Adrenal gland (tissue), 12 donors: ENCODE results near the gene HOXC9. TPM values are rescaled to one million over a fixed set of nuclear protein-coding genes. Genes with fewer than 3 reads are reported as not detected.
A peak's percentile ranks its signal among the peaks of the same experiment; 100 is the strongest.

Source experiments
- DNase-seq, 7 donors: peaks; one replicate each; pipeline ENCODE4 v3.0.0-alpha.2; 2019 to 2020
- H3K27ac ChIP-seq, 5 donors: fragments of 200-600 bp; sonication (generic) in 4 of 5; 1 replicate in 3 of 5; 2 replicates in 2 of 5; pipeline versions ENCODE4 v1.5.1 to v1.8.0; 2016 to 2020; ENCODE audit warnings: mild to moderate bottlenecking in 1 of 5
- H3K27me3 ChIP-seq: fragments of 200-600 bp; 2 replicates; pipeline ENCODE4 v1.8.0; 2021
- H3K36me3 ChIP-seq, 2 donors: fragments of 200-600 bp; replicated peaks in 1 of 2; 1 replicate in 1 of 2; 2 replicates in 1 of 2; pipeline versions ENCODE4 v1.5.1 to v1.8.0; 2018 to 2022
- H3K4me1 ChIP-seq, 2 donors: fragments of 200-600 bp; replicated peaks in 1 of 2; 1 replicate in 1 of 2; 2 replicates in 1 of 2; pipeline versions ENCODE4 v1.5.1 to v1.8.0; 2018 to 2021
- H3K4me3 ChIP-seq, 4 donors: fragments of 200-600 bp; sonication (generic) in 3 of 4; one replicate each; pipeline ENCODE4 v1.5.1; 2016 to 2018
- H3K9me3 ChIP-seq, 3 donors: fragments of 200-600 bp; sonication (generic) in 1 of 3; replicated peaks in 1 of 3; 1 replicate in 2 of 3; 2 replicates in 1 of 3; pipeline versions ENCODE4 v1.5.1 to v1.8.0; 2016 to 2021
- CTCF ChIP-seq, 6 experiments: fragments of 450-650 bp in 4 of 6; fragments of 200-600 bp in 2 of 6; sonication (generic) in 1 of 6; IDR thresholded peaks; 1 replicate in 5 of 6; 2 replicates in 1 of 6; pipeline versions ENCODE4 v1.5.1 to v1.8.0; 2016 to 2021; ENCODE audit warnings: antibody characterized with exemption in 6 of 6, mild to moderate bottlenecking in 2 of 6, moderate library complexity in 1 of 6
- POLR2A ChIP-seq, 2 donors: fragments of 450-650 bp; IDR thresholded peaks; one replicate each; pipeline ENCODE4 v1.6.1; 2017; ENCODE audit warnings: antibody characterized with exemption in 2 of 2, mild to moderate bottlenecking in 2 of 2, moderate library complexity in 1 of 2
- WGBS, 4 donors: extraction: QIAGEN DNeasy Blood & Tissue Kit in 2 of 4; methylation state at CpG; one replicate each; pipeline versions ENCODE4 v1.1.5 to v1.1.7; 2013 to 2017; 5-methylcytosine and 5-hydroxymethylcytosine counted together
- intact Hi-C, 2 donors: fragments of 100-400 bp; cut with DNase I; formaldehyde crosslinking; loops; one replicate each; pipeline versions ENCODE4 v1.14.1 to v1.15.0; 2022 to 2023
- polyA plus RNA-seq, 3 donors: library from polyadenylated mRNA; stranded (reverse); fragments of 200-250 nt in 2 of 3; fragments of 350-450 nt in 1 of 3; fragmentation: Illumina TruSeq in 1 of 3; extraction: RNeasy Lipid Tissue Mini Kit (QIAGEN cat#74804) in 1 of 3; gene quantifications; one replicate each; pipeline ENCODE4 v1.2.3, GENCODE V29; 2013 to 2014
- total RNA-seq, 9 donors: library from RNA; depleted of rRNA in 4 of 9; stranded (reverse); fragments of >200 nt in 4 of 9; fragments of 120-200 nt in 1 of 9; fragmentation: NEBNext Ultra II Directional in 1 of 9; extraction: Animal tissue kit (Norgen Biotek cat#: 25700) in 1 of 9; gene quantifications; one replicate each; pipeline versions ENCODE4 v1.1.0 to v1.2.4, GENCODE V29; 2013 to 2023
- donor health status: healthy with polysubstance abuse.
- donor health status: Bipolar disorder and iron deficiency.
- donor health status: DM: yes; HTN: yes; CAD: no.
- donor health status: DM: no; HTN: no; CAD: no.
- donor health status: DM: no; HTN: no; CAD: no.
- donor health status: DM: yes; HTN: yes; CAD: no.

Gene HOXC9
- total and polyA plus RNA-seq, 12 donors: 1.2 to 12.1 (median 3.0) TPM; not detected in 1

GRCh38 chr12:54026640-54027441 is 26.9 kb downstream of the HOXC9 start:
- TF ChIP-seq CTCF (IDR thresholded peaks at IDR 0.05): no peak
- TF ChIP-seq POLR2A (IDR thresholded peaks at IDR 0.05): no peak

GRCh38 chr12:54027442-54027786 is 27.5 kb downstream of the HOXC9 start:
- peak overlapping the region in 1 of 4 donors; percentile 1 for H3K4me3 ChIP-seq
- TF ChIP-seq CTCF (IDR thresholded peaks at IDR 0.05) (no peak), POLR2A (IDR thresholded peaks at IDR 0.05) (no peak)
- no peak for DNase-seq
- H3K4me1 ChIP-seq: peaks cover 6 to 40% of the 10 kb centered on the region in 2 donors
- 58 to 73% (median 64%) methylated on average over 3 of the region's 3 CpGs for WGBS, 4 donors
- H3K9me3 ChIP-seq: no peaks in the 10 kb centered on the region
- no peaks in the 10 kb centered on the region for H3K27me3 ChIP-seq
- peak overlapping the region in 3 of 5 donors; percentile 52 to 95 (median 83) for H3K27ac ChIP-seq
- intact Hi-C loops: no loop called here
- no peaks in the 10 kb centered on the region for H3K36me3 ChIP-seq

More at GRCh38 chr12:54026640-54027441, 26.9 kb downstream of the HOXC9 start:
- no peak for DNase-seq
- intact Hi-C loops: no loop called here
- Histone ChIP-seq H3K4me3 (no peak overlapping the region), H3K27ac (peak overlapping the region in 3 of 5 donors; percentile 52 to 95 (median 83)), H3K36me3 (no peaks in the 10 kb centered on the region), H3K4me1 (peaks cover 6 to 34% of the 10 kb centered on the region in 2 donors), H3K27me3 (no peaks in the 10 kb centered on the region), H3K9me3 (no peaks in the 10 kb centered on the region)
- WGBS, 4 donors: 50 to 53% (median 53%) methylated on average over 19 to 22 of the region's 22 CpGs

- peak in 6 of 7 donors; percentile 47 to 86 (median 58) for DNase-seq
- WGBS, 4 donors: 1 to 5% (median 3%) methylated on average over 26 to 36 of the region's 36 CpGs
- intact Hi-C loops: no loop called here
- H3K27ac ChIP-seq: peak within 1 kb of the TSS in 4 of 5 donors; percentile 51 to 95 (median 68)
- no peaks in the 10 kb centered on the region for H3K27me3 ChIP-seq
- TF ChIP-seq POLR2A (IDR thresholded peaks at IDR 0.05): peak in 1 of 2 donors; percentile 25
- TF ChIP-seq CTCF (IDR thresholded peaks at IDR 0.05): no peak
- peaks cover 6 to 47% of the 10 kb centered on the region in 2 donors for H3K4me1 ChIP-seq
- no peaks in the 10 kb centered on the region for H3K36me3 ChIP-seq
- H3K4me3 ChIP-seq: peak within 1 kb of the TSS in 3 of 4 donors; percentile 4 to 58 (median 54)
- no peaks in the 10 kb centered on the region for H3K9me3 ChIP-seq
Observed at GRCh38 chr12:54028314-54029201, 28.6 kb downstream of the HOXC9 start, which contains the start of gene HOXC6. TSS of gene HOXC6 (plus strand) at chr12:54028440. CDS start at chr12:54028522, 82 bp downstream.
